Measurements from ENCODE around the gene PALLD. TPM values are rescaled to one million over a fixed set of nuclear protein-coding genes. Genes with fewer than 3 reads are reported as not detected.

Gene PALLD
- total and polyA plus RNA-seq, 2 experiments from 2014 or later = 157 to 178 TPM

DNA sequence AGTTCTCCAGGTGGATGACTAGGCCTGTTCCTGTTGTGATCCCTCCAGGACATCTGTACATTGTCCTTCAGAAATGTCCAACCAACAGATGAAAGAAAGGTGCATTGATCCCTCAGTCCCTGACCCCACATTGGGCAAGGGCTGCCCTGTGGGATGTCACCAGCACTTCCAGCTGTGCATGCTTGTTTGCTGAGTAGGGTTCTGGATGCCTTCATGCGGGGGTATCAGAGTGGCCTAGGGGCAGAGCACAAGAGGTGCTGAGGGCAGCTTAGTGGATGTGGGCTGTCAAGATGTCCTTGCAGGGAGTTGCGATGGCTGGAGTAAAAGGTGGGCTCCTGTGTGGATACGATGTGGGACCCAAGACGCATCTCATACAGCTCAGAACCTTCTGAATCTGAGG lies 112.5 kb downstream of the PALLD start:
- Histone ChIP-seq H3K9me3 (ENCODE audit: low read depth) (no peaks in the 10 kb centered on the region), H3K36me3 (peaks cover 3% of the 10 kb centered on the region), H3K27me3 (no peaks in the 10 kb centered on the region), H3K4me1 (ENCODE audit: low read depth) (peaks cover 23% of the 10 kb centered on the region), H3K27ac (no peak overlapping the region), H3K4me3 (no peak overlapping the region)
- no peak for DNase-seq (ENCODE audit: low read depth in 1 of 2, low spot score in 1 of 2)
- TF ChIP-seq, protein P1, sequence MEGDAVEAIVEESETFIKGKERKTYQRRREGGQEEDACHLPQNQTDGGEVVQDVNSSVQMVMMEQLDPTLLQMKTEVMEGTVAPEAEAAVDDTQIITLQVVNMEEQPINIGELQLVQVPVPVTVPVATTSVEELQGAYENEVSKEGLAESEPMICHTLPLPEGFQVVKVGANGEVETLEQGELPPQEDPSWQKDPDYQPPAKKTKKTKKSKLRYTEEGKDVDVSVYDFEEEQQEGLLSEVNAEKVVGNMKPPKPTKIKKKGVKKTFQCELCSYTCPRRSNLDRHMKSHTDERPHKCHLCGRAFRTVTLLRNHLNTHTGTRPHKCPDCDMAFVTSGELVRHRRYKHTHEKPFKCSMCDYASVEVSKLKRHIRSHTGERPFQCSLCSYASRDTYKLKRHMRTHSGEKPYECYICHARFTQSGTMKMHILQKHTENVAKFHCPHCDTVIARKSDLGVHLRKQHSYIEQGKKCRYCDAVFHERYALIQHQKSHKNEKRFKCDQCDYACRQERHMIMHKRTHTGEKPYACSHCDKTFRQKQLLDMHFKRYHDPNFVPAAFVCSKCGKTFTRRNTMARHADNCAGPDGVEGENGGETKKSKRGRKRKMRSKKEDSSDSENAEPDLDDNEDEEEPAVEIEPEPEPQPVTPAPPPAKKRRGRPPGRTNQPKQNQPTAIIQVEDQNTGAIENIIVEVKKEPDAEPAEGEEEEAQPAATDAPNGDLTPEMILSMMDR (IDR thresholded peaks at IDR 0.05; ENCODE audit: low read depth, low read length) = no peak

DNA sequence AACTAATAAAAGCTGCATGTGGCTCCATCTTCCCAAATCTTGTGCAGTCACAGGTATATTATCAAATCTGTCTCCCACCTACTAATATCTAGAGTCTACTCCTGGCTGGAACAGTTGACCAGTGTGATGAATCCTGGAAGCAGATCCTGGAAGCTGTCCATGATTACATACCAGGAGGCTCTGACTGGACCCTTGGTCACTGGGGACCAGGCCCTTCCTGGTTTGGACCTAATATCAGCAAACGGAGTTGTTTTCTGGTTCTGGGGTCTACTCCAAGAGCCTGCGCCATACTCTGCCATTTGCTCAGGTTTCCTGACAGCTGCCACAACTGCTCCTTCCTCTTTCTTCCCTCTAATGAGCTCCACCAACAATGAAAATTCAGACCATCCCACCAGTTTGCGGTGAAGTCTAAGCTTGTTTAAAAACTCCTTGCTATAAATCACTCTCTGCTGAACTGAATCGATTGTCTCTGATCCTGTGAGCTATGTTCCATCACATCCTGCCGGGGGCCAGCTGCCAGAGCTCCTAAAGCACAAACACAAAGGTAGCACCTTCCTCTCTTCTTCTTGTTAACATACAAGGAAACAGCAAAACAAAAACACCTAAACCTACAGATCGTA lies 114.2 kb downstream of the PALLD start:
- Histone ChIP-seq H3K27me3 (no peaks in the 10 kb centered on the region), H3K27ac (no peak overlapping the region), H3K36me3 (peaks cover 3% of the 10 kb centered on the region), H3K9me3 (ENCODE audit: low read depth) (no peaks in the 10 kb centered on the region), H3K4me3 (no peak overlapping the region), H3K4me1 (ENCODE audit: low read depth) (peaks cover 26% of the 10 kb centered on the region)
- no peak for DNase-seq (ENCODE audit: low read depth in 1 of 2, low spot score in 1 of 2)
- TF ChIP-seq, protein P1 (IDR thresholded peaks at IDR 0.05; ENCODE audit: low read depth, low read length) = no peak

DNA sequence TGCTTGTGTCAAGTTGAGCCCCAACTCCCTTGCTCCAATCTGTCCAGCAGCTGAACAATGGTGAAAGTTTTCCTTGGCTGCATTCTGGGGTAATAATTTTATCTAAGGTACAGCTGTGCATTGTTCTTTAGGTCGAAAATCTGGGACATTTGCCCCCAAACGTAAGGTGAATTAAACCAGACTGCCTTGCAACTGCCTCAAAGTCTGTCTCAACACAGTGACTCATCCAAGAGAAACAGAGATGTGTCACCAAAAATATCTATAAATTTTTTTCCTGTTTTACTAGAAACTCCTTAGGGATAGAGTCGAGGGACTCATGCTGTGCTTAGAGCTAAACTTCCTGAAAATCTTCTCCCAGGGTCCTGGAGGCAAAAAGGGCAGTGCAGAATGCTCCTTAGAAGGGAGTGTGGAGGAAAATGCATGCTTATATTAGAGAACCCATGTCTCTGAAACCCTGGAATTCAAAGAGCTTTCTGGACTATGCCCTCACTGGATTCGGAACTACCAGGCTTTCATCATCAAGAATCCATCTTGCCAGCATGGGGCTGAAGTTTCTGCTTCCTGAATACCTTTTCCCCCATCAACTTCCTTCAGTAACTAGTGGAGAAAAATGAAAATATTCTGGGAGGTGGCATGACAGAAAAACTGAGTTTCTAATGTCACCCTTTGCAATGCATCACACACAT lies 115.7 kb downstream of the PALLD start:
- TF ChIP-seq, protein P1 (IDR thresholded peaks at IDR 0.05; ENCODE audit: low read depth, low read length) = no peak
- Histone ChIP-seq H3K4me3 (no peak overlapping the region), H3K4me1 (ENCODE audit: low read depth) (peaks cover 23% of the 10 kb centered on the region), H3K27me3 (no peaks in the 10 kb centered on the region), H3K27ac (no peak overlapping the region), H3K9me3 (ENCODE audit: low read depth) (no peaks in the 10 kb centered on the region), H3K36me3 (peaks cover 3% of the 10 kb centered on the region)
- peak in 1 of 2 donors; percentile 64 for DNase-seq (ENCODE audit: low read depth in 1 of 2, low spot score in 1 of 2)

DNA sequence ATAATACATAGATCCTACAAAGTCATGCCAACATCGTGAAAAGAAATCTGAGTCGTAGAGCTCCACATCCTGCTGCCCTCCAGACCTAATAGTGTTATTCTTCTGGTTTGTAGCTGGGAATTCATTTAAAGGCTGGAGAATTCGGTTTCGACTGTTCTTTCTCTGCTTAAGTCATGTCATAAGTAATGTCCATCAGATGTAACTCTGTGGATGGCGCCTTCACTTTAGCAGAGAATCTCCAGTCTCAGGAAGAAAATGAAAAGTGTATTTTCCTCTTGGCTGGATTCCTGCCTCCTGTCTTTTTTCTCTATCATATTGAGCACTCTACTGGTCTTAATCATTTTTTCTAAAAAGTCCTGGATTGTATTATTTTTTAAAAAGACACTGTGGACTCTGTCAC lies 117.0 kb downstream of the PALLD start:
- no peak overlapping the region for H3K4me3 ChIP-seq
- peaks cover 12% of the 10 kb centered on the region for H3K4me1 ChIP-seq (ENCODE audit: low read depth)
- TF ChIP-seq, protein P1 (IDR thresholded peaks at IDR 0.05; ENCODE audit: low read depth, low read length) = no peak
- no peak for DNase-seq (ENCODE audit: low read depth in 1 of 2, low spot score in 1 of 2)
- no peaks in the 10 kb centered on the region for H3K9me3 ChIP-seq (ENCODE audit: low read depth)
- H3K36me3 ChIP-seq = peaks cover 3% of the 10 kb centered on the region
- H3K27me3 ChIP-seq = no peaks in the 10 kb centered on the region
- no peak overlapping the region for H3K27ac ChIP-seq

DNA sequence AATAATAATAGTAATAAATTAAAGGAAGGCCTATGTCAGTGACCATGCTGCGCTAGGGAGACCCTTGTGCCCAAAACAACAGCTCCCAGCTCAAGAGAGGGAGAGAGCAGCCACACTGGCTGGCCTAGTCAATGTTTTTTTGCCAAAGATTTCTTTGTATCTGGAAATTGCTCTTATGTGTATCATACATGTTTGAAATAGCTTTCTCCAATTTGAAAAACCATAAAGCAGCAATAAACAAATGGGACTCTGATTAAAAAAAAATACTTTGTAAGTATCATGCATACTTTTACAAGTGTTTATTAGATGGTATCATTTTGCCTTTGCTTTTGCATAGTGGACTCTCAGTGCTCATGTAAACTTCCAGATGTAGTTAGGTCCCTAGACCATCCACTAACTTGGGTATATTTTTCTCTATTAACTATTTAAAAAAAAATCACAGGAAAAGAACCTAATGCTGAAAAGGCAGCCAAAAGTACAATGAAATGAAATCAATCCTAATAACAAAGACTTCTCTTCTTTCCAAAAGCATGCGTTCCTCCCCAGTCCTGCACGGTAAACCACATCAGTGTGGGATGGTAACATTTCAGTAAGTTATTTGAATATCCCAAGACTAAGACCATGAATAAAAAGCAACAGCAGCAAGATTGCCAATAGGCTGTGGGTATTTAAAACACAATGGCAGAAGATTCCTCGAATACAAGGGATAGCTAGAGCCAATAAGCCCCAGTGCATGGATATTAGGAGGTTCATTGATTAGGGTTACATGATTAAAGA lies 117.6 kb downstream of the PALLD start:
- H3K4me1 ChIP-seq (ENCODE audit: low read depth) = peaks cover 13% of the 10 kb centered on the region
- H3K27me3 ChIP-seq = no peaks in the 10 kb centered on the region
- H3K9me3 ChIP-seq (ENCODE audit: low read depth) = no peaks in the 10 kb centered on the region
- no peak overlapping the region for H3K4me3 ChIP-seq
- H3K27ac ChIP-seq = no peak overlapping the region
- DNase-seq (ENCODE audit: low read depth in 1 of 2, low spot score in 1 of 2) = no peak
- peaks cover 3% of the 10 kb centered on the region for H3K36me3 ChIP-seq
- TF ChIP-seq, protein P1 (IDR thresholded peaks at IDR 0.05; ENCODE audit: low read depth, low read length) = no peak

Measured in cardiac muscle cell (in vitro differentiated cells and primary cell).